ENCODE results near the gene GMPR.

Gene GMPR

GRCh38 chr6:16236631-16237199 lies 1.7 kb upstream of the GMPR start:
- CTCF ChIA-PET, result interaction anchor here (1.4 kb wide), 1 partner anchor 41 kb away, joined by 5 read pairs; no protein-coding TSS in a partner anchor
- POLR2A ChIA-PET, result no interaction called here
- no peak for DNase-seq (ENCODE audit: low read depth, low spot score)
- H3K4me3 ChIP-seq (ENCODE audit: low read depth, low read length), result peak overlapping the region; percentile 31
- TF ChIP-seq CTCF (IDR thresholded peaks at IDR 0.05; ENCODE audit: insufficient read depth, low read length, missing control alignments), result no peak

GRCh38 chr6:16237242-16237641 lies 1.1 kb upstream of the GMPR start:
- CTCF ChIA-PET, result interaction anchor here (1.1 to 1.4 kb wide), 2 partner anchors 14 to 41 kb away, joined by 3 to 5 read pairs; no protein-coding TSS in a partner anchor
- no peak for TF ChIP-seq CTCF (IDR thresholded peaks at IDR 0.05; ENCODE audit: insufficient read depth, low read length, missing control alignments)
- no peak overlapping the region for H3K4me3 ChIP-seq (ENCODE audit: low read depth, low read length)
- POLR2A ChIA-PET, result no interaction called here
- DNase-seq (ENCODE audit: low read depth, low spot score), result no peak

GRCh38 chr6:16238963-16239797 lies 793 bp downstream of the GMPR start:
- H3K4me3 ChIP-seq (ENCODE audit: low read depth, low read length), result peak overlapping the region; percentile 66
- no peak for DNase-seq (ENCODE audit: low read depth, low spot score)
- CTCF ChIA-PET, result interaction anchor here (0.8 to 1.7 kb wide), 4 partner anchors 13 to 47 kb away, joined by 3 to 6 read pairs (median 3); no protein-coding TSS in a partner anchor
- POLR2A ChIA-PET, result interaction anchor here (1.0 kb wide), 1 partner anchor 9 kb away, joined by 3 read pairs; no protein-coding TSS in a partner anchor
- no peak for TF ChIP-seq CTCF (IDR thresholded peaks at IDR 0.05; ENCODE audit: insufficient read depth, low read length, missing control alignments)

GRCh38 chr6:16239798-16240123 lies 1.4 kb downstream of the GMPR start:
- no peak for DNase-seq (ENCODE audit: low read depth, low spot score)
- POLR2A ChIA-PET, result no interaction called here
- no peak overlapping the region for H3K4me3 ChIP-seq (ENCODE audit: low read depth, low read length)
- TF ChIP-seq CTCF (IDR thresholded peaks at IDR 0.05; ENCODE audit: insufficient read depth, low read length, missing control alignments), result no peak
- CTCF ChIA-PET, result interaction anchor here (0.8 to 1.7 kb wide), 4 partner anchors 14 to 47 kb away, joined by 3 to 6 read pairs (median 3); no protein-coding TSS in a partner anchor

- ChIA-PET CTCF (no interaction called here), POLR2A (no interaction called here)
- H3K4me3 ChIP-seq (ENCODE audit: low read depth, low read length), result no peak overlapping the region
- TF ChIP-seq CTCF (IDR thresholded peaks at IDR 0.05; ENCODE audit: insufficient read depth, low read length, missing control alignments), result no peak
- DNase-seq (ENCODE audit: low read depth, low spot score), result no peak
Observed at GRCh38 chr6:16240589-16241320, 2.4 kb downstream of the GMPR start.

- ChIA-PET CTCF (interaction anchor here (3.0 kb wide), 1 partner anchor 44 kb away, joined by 10 read pairs; no protein-coding TSS in a partner anchor), POLR2A (no interaction called here)
- H3K4me3 ChIP-seq (ENCODE audit: low read depth, low read length), result no peak overlapping the region
- TF ChIP-seq CTCF (IDR thresholded peaks at IDR 0.05; ENCODE audit: insufficient read depth, low read length, missing control alignments), result no peak
- DNase-seq (ENCODE audit: low read depth, low spot score), result no peak
Observed at GRCh38 chr6:16241321-16241689, 2.9 kb downstream of the GMPR start.
